ENCODE measurements around the gene KRT81.
"Not testable (repeated sequence)": the region's sequence is repeated elsewhere in the genome, so short reads cannot be mapped to it uniquely, and the experiment has no call there.

Gene KRT81

DNA sequence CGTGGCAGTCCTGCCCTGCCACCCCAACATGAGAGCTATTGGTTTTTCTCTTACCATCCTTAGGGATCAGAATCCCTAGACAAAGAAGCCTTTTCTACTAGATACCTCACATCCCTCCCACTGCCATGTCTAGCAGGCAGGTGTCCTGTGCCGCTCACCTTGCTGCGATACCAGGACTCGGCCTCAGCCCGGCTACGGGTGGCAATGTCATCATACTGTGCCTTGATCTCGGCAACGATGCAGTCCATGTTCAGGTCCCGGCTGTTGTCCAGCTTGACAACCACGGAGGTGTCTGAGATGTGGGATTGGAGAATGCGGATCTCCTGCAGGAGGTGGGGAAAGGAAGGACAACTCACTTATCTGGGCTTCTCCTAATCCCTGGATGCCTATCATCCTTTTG lies 25.4 kb upstream of the KRT81 start:
- no peak for DNase-seq

GRCh38 chr12:52316290-52316689 lies 25.0 kb upstream of the KRT81 start:
- DNase-seq, result no peak

GRCh38 chr12:52315721-52316120 lies 24.4 kb upstream of the KRT81 start:
- not testable (repeated sequence) for DNase-seq

GRCh38 chr12:52314511-52314910 lies 23.2 kb upstream of the KRT81 start:
- no peak for DNase-seq

DNA sequence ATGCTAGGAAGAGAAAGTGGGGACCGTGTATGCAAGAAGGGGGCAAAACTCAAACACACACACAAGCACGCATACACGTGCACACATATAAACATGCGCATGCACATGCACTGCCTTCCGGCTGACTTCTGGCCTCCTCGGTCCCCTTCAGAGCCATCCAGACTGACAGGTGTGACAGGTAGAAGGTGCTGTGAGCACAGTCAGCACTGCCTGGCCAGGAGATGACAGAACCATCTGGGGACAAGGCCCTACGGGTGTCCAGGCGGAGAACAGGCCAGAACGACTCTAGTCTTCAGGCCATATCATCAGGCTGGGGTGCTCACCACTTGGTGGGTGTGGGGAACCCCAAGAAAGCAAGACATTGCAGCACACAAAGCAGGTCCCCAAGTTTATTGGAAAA lies 22.6 kb upstream of the KRT81 start:
- no peak for DNase-seq

DNA sequence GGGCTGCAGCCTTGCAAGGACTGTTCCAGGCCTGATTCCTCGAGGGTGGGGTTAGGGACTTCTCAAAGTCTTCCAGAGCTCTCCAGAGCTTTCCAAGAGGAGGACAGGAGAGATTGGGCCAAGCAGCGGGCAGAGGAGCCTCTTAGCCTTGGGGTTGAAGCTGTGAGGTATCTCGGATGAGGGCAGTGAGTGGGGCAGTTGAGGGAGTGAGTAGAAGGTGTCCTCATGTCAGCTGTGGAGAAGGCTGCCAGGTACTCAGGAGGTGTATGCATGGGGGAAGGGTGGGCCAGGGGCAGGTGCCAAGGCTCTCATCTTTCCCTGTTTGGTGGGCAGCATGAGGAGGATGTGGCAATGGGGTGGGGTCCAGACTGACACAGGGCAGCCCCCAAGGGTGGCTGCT lies 22.1 kb upstream of the KRT81 start:
- DNase-seq, result no peak

GRCh38 chr12:52312086-52312485 lies 20.8 kb upstream of the KRT81 start:
- no peak for DNase-seq

DNA sequence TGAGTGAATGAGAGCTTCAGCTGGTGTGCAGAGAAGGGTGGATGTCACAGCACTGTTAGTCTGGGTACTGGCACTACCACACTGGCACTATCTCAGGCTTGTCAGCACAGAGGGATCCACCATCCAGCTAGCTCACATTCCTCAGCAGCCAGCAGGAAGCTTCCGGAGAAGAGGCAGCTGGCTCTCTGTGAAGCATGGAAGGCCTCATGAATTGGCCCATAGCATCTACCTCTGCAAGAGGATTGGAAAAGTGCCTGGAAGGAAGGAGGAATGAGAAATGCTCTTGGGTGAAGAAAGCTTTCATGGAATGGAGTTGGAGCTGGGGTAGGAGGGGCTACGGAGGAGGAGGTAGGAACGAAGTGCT lies 19.9 kb upstream of the KRT81 start:
- DNase-seq, result no peak

DNA sequence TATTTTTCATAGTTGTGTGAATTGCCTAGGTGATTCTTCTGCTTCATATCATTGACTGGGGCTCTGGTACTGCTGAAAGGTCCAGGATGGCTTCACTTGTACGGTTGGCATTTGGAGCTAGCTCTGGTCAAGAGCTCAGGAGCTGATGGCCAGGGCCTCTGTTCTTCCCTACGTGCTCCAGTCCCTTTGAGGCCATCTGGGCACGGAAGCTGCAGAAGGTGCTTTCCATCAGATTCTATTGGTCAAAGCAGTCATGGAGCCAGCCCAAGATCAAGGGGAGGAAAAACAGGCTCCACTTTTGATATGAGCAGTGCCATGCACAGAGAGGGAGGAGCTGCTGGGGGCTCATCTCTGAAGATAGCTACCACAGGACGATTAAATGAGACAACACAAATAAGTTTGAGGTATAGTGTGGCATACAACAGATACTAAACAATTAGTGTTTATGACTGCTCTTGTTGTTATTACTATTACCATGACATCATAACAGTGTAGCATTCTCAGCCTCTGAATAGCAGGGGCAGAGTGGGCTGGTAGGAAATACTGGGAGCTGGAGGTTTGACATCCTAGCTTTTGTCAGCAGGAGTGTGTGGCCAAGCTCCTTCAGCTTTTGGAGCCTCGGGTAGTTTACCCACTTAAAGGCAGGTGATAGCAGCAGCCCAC lies 19.4 kb upstream of the KRT81 start:
- DNase-seq, result no peak

GRCh38 chr12:52308806-52309425 lies 17.6 kb upstream of the KRT81 start:
- DNase-seq, result no peak

DNA sequence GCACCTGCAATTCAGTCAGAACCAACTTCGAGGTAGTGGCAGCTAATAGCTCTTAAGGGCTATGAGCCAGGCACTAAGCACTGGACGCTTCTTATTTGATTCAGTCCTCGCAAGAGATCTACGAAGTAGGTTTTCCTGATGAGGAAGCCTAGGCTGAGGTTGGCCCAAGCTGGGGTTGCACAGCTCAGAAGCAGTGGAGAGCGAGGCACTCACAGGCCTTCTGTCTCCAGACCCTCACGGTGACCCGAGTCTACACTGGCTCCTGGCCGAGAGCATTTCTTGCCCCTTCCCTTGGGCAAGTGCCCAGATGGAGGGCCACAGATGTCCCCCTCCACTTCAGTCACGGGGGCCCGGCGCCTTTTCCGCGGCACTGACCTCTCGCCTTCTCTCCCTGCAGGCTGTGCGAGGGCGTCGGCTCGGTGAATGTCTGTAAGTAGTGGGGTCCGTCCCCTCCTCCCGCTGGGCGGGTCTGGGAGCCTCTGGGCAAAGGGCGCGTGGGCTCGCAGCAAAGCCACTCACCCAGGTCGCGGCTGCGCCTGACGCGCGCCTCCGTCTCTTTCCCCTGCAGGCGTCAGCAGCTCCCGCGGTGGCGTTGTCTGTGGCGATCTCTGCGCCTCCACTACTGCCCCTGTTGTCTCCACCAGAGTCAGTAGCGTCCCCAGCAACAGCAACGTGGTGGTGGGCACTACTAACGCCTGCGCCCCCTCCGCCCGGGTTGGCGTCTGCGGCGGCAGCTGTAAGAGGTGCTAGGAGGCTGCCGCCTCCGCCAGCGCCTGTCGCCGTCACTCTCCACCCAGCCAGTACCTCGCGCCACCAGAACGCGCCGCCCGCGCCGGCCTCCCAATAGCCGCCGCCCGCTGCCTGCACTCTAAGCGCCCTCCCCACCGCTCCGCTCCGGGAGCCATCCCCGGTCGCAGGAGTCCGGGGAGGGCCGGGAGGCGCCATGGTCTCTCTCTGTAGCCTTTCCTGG lies 16.8 kb upstream of the KRT81 start:
- DNase-seq, result peak; percentile 2

GRCh38 chr12:52306731-52307130 lies 15.4 kb upstream of the KRT81 start:
- DNase-seq, result no peak

GRCh38 chr12:52305921-52306705 lies 14.8 kb upstream of the KRT81 start:
- DNase-seq, result no peak

DNA sequence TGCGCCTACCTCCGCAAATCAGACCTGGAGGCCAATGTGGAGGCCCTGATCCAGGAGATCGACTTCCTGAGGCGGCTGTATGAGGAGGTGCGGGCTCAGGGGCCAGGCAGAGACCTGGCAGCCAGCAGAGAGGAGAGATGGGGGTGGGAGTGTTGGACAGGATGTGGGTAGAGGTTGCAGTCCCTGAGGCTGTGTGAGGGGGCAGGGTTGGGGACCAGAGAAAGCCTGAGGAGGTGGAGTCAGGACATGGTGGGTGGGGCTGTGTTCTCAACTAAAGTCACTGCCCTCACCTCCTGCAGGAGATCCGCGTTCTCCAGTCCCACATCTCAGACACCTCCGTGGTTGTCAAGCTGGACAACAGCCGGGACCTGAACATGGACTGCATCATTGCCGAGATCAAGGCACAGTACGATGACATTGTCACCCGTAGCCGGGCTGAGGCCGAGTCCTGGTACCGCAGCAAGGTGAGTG lies 13.6 kb upstream of the KRT81 start:
- DNase-seq, result peak; percentile 15

DNA sequence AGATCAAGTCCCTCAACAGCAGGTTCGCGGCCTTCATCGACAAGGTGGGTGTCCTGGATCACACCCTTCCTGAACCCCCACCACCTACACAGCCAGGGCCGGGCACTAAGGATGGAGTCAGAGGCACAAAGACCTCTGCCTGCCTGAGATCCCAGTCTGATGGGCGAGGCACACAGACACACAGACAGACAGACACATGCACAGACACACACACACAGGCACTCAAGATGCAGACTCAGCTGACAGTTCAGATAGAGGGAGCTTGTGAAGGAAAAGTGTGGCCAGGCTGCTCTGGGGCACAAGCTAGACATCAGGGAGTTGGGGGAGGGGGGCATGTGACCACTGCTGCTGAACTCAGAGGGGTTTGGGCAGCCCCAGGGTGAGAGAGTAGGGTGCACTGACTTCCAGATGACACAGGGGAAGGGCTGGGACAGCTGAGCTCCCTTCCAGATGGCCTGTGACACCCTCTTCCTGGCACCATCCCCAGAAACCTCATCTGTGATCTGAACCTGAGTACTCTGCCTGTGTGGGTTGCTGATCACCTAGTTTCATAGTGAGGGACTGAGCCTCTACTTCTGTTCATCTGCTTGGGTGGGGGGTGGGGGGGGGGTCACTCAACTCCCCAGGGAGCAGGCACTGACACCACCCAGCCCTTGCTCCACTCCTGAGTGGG lies 11.0 kb upstream of the KRT81 start:
- DNase-seq, result not testable (repeated sequence)

- not testable (repeated sequence) for DNase-seq
Observed at GRCh38 chr12:52301721-52302120, 10.4 kb upstream of the KRT81 start.

- no peak for DNase-seq
Observed at GRCh38 chr12:52300796-52301691, 9.7 kb upstream of the KRT81 start.

GRCh38 chr12:52298677-52299190 lies 7.4 kb upstream of the KRT81 start:
- DNase-seq, result no peak

GRCh38 chr12:52296572-52297215 lies 5.4 kb upstream of the KRT81 start:
- no peak for DNase-seq

DNA sequence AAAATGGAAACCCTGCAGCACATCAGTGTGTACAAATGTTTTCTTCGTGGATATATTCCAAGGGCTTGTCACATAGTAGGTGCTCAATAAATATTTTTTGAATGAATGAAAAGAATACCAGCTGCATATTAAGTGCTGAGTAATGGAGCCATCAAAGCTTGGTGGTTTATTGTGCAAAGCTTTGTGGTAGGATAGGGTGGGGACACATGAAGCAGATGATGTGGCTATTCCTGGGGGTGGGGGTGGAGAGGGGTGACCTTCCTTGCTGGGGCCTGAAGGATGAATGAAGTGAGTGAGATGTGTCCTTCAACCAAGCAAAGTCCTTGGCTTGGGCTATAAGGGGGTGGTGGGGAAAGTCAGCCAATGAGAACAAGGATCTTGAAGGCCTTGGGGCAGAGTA lies 4.3 kb upstream of the KRT81 start:
- no peak for DNase-seq
